HepG2 (cell line): ENCODE data around the gene MILR1. TPM values are rescaled to one million over a fixed set of nuclear protein-coding genes. Genes with fewer than 3 reads are reported as not detected.

Experiments
- ATAC-seq: fragments of 200-7000 bp; cut with Tn5 transposase; 3 replicates; pipeline ENCODE4 v1.9.1; 2020; ENCODE audit warnings: mild to moderate bottlenecking, moderate library complexity
- BruUV-seq: library from RNA; stranded (reverse); fragments of 400-500 nt; replicated peaks from 2 replicates; lab custom pipeline; 2021; lab: Mats Ljungman, UMichigan
- CTCF ChIA-PET: fragments of 300-600 bp; formaldehyde crosslinking; extraction: SDS; loops from one replicate; lab custom pipeline; 2021; ENCODE audit warnings: low total read pairs, inconsistent platforms, low intra/inter-chr PET ratio; lab: Yijun Ruan, JAX
- POLR2A ChIA-PET: fragments of 350-600 bp; sonication (Branson Sonifier 250); formaldehyde crosslinking; loops from one replicate; lab custom pipeline; 2020; ENCODE audit warnings: antibody characterized with exemption, inconsistent platforms; lab: Yijun Ruan, JAX
- DNase-seq: peaks from one replicate; pipeline ENCODE4 v3.0.0-alpha.2; 2015; ENCODE audit warnings: low spot score
- FAIRE-seq: peaks from 3 replicates; lab custom pipeline; 2011; peaks lifted over from hg19 to GRCh38; lab: Jason Lieb, UNC
- H2AFZ ChIP-seq: one replicate; pipeline ENCODE4 v1.6.1; 2011; ENCODE audit warnings: low read length, inconsistent platforms
- H3K27ac ChIP-seq: fragments of 300-600 bp; 3 replicates; pipeline ENCODE4 v1.8.0; 2011; ENCODE audit warnings: mixed run types, mild to moderate bottlenecking, mixed read lengths, low read length, inconsistent platforms; ENCODE audit not compliant: insufficient read depth; ENCODE audit errors: extremely low read length
- H3K27me3 ChIP-seq, 2 experiments: fragments of 200-600 bp in 1 of 2; 2 replicates in 1 of 2; 3 replicates in 1 of 2; pipeline versions ENCODE4 v1.6.0 to v1.8.0; 2011; ENCODE audit warnings: low read length in 2 of 2, mild to moderate bottlenecking in 2 of 2, moderate library complexity in 2 of 2, inconsistent platforms in 1 of 2; ENCODE audit not compliant: insufficient read depth in 2 of 2, control insufficient read depth in 1 of 2
- H3K36me3 ChIP-seq, 2 experiments: fragments of 200-600 bp in 1 of 2; replicated peaks in 1 of 2; 2 replicates in 1 of 2; 3 replicates in 1 of 2; pipeline versions ENCODE4 v1.5.1 to v1.8.0; 2011; ENCODE audit warnings: low read length in 2 of 2, inconsistent platforms in 1 of 2; ENCODE audit not compliant: insufficient read depth in 2 of 2, control insufficient read depth in 1 of 2
- H3K4me1 ChIP-seq: 2 replicates; pipeline ENCODE4 v1.5.1; 2012; ENCODE audit warnings: low read length, inconsistent platforms; ENCODE audit not compliant: insufficient read depth
- H3K4me2 ChIP-seq: 2 replicates; pipeline ENCODE4 v1.6.0; 2011; ENCODE audit warnings: low read depth, low read length, inconsistent platforms
- H3K4me3 ChIP-seq, 3 experiments: fragments of 200-600 bp in 1 of 3; sonication (generic), shearing (Covaris generic) in 1 of 3; replicated peaks in 1 of 3; 2 replicates each; pipeline ENCODE4 v1.5.1; 2011 to 2016; ENCODE audit warnings: low read length in 3 of 3, inconsistent platforms in 2 of 3, low read depth in 2 of 3, mild to moderate bottlenecking in 2 of 3, control low read depth in 1 of 3, mixed read lengths in 1 of 3; ENCODE audit not compliant: insufficient read depth in 1 of 3
- H3K79me2 ChIP-seq: one replicate; pipeline ENCODE4 v1.6.1; 2011; ENCODE audit warnings: low read length, inconsistent platforms; ENCODE audit not compliant: insufficient read depth
- H3K9ac ChIP-seq: 2 replicates; pipeline ENCODE4 v1.6.0; 2011; ENCODE audit warnings: mild to moderate bottlenecking, low read depth, low read length, inconsistent platforms; ENCODE audit not compliant: insufficient read depth
- H3K9me3 ChIP-seq: 2 replicates; pipeline ENCODE4 v1.5.1; 2012; ENCODE audit warnings: mild to moderate bottlenecking, low read length
- H4K20me1 ChIP-seq: 2 replicates; pipeline ENCODE4 v1.6.0; 2011; ENCODE audit warnings: inconsistent platforms, mild to moderate bottlenecking, low read length, moderate library complexity; ENCODE audit not compliant: insufficient read depth
- ISX ChIP-seq: sonication (generic); formaldehyde crosslinking; conservative IDR thresholded peaks from 2 replicates; pipeline ENCODE4 v1.5.0; 2020; ENCODE audit warnings: missing genetic modification reagents
- KAT7 ChIP-seq: IDR thresholded peaks from 2 replicates; pipeline ENCODE4 v1.6.1; 2018; ENCODE audit warnings: borderline replicate concordance, missing compliant biosample characterization
- KLF13 ChIP-seq: sonication (generic); formaldehyde crosslinking; IDR thresholded peaks from 2 replicates; pipeline ENCODE4 v1.4.0; 2020; ENCODE audit warnings: mild to moderate bottlenecking, missing genetic modification reagents
- KMT2A ChIP-seq: sonication (generic); formaldehyde crosslinking; IDR thresholded peaks from 2 replicates; pipeline ENCODE4 v1.4.0; 2020; ENCODE audit warnings: missing genetic modification reagents
- NFIB ChIP-seq: sonication (generic); formaldehyde crosslinking; IDR thresholded peaks from 2 replicates; pipeline ENCODE4 v1.9.0; 2021; ENCODE audit warnings: missing genetic modification reagents, mild to moderate bottlenecking, borderline replicate concordance
- NFYB ChIP-seq: sonication (generic); formaldehyde crosslinking; IDR thresholded peaks from 2 replicates; pipeline ENCODE4 v1.4.0; 2020; ENCODE audit warnings: missing genetic modification reagents
- SNAPC2 ChIP-seq: sonication (generic); formaldehyde crosslinking; IDR thresholded peaks from 2 replicates; pipeline ENCODE4 v1.8.1; 2022; ENCODE audit warnings: mild to moderate bottlenecking, missing genetic modification reagents
- SNRNP70 ChIP-seq: fragments of 200-400 bp; formaldehyde crosslinking; IDR thresholded peaks from 2 replicates; pipeline ENCODE4 v1.6.1; 2017; ENCODE audit warnings: mild to moderate bottlenecking, low read depth, low read length, moderate library complexity
- TP53 ChIP-seq: sonication (generic); formaldehyde crosslinking; conservative IDR thresholded peaks from 2 replicates; pipeline ENCODE4 v1.4.0; 2020; ENCODE audit warnings: missing genetic modification reagents
- ZFP37 ChIP-seq: sonication (generic); formaldehyde crosslinking; IDR thresholded peaks from 2 replicates; pipeline ENCODE4 v1.4.0; 2020; ENCODE audit warnings: missing genetic modification reagents, borderline replicate concordance
- ZNF430 ChIP-seq: sonication (generic); formaldehyde crosslinking; IDR thresholded peaks from 2 replicates; pipeline ENCODE4 v1.9.0; 2021; ENCODE audit warnings: mild to moderate bottlenecking, missing genetic modification reagents
- ZNF446 ChIP-seq: sonication (generic); formaldehyde crosslinking; IDR thresholded peaks from 2 replicates; pipeline ENCODE4 v1.5.0; 2020; ENCODE audit warnings: mild to moderate bottlenecking, missing genetic modification reagents
- ZNF737 ChIP-seq: sonication (generic); formaldehyde crosslinking; IDR thresholded peaks from 2 replicates; pipeline ENCODE4 v1.5.0; 2020; ENCODE audit warnings: missing genetic modification reagents, mild to moderate bottlenecking, borderline replicate concordance
- WGBS: methylation state at CpG from one replicate; pipeline ENCODE4 v1.1.6; 2017; ENCODE audit warnings: low lambda C conversion rate; 5-methylcytosine and 5-hydroxymethylcytosine counted together
- in situ Hi-C: cut with HindIII; loops from 2 replicates; pipeline ENCODE4 v1.10.0; 2017; ENCODE audit warnings: low pct_unique_long_range_greater_than_20kb; ENCODE audit not compliant: extremely low pct_ligation_motif_present
- intact Hi-C: fragments of 100-400 bp; cut with micrococcal nuclease; formaldehyde crosslinking; loops from one replicate; pipeline ENCODE4 v1.10.0; 2022; ENCODE audit not compliant: unreplicated experiment
- polyA plus RNA-seq, 8 experiments: library from polyadenylated mRNA; depleted of rRNA in 3 of 8; stranded (reverse) in 7 of 8; unstranded in 1 of 8; fragments of >200 nt; fragmentation: Illumina TruSeq in 4 of 8; extraction: Trizol in 4 of 8; gene quantifications; 2 replicates each; pipeline versions ENCODE4 v1.2.1 to v1.2.3, GENCODE V29; 2011 to 2016; ENCODE audit warnings: low read depth in 4 of 8, missing spikeins in 1 of 8, mixed read lengths in 1 of 8; ENCODE audit not compliant: insufficient read depth in 1 of 8
- total RNA-seq, 5 experiments: library from RNA; depleted of rRNA; stranded (reverse); fragments of >200 nt; fragmentation: Illumina TruSeq; extraction: Trizol; gene quantifications; 2 replicates each; pipeline ENCODE4 v1.2.3, GENCODE V29; 2016; ENCODE audit warnings: low read depth in 1 of 5
- TF ChIP-seq, protein P1 (sequence below): sonication (generic); formaldehyde crosslinking; IDR thresholded peaks from 2 replicates; pipeline ENCODE4 v1.9.0; 2021; ENCODE audit warnings: missing genetic modification reagents, borderline replicate concordance
- TF ChIP-seq, protein P2 (sequence below): sonication (generic); formaldehyde crosslinking; IDR thresholded peaks from 2 replicates; pipeline ENCODE4 v1.5.0; 2020; ENCODE audit warnings: missing genetic modification reagents
- TF ChIP-seq, protein P3 (sequence below): sonication (generic); formaldehyde crosslinking; IDR thresholded peaks from 2 replicates; pipeline ENCODE4 v1.4.0; 2020; ENCODE audit warnings: missing genetic modification reagents, borderline replicate concordance

MILR1 gene
- total and polyA plus RNA-seq, 2 of the 13 experiments (the other 11 are each of a cell fraction or from before 2014, with no cell fraction given) = 0.27 to 1.7 TPM

DNA sequence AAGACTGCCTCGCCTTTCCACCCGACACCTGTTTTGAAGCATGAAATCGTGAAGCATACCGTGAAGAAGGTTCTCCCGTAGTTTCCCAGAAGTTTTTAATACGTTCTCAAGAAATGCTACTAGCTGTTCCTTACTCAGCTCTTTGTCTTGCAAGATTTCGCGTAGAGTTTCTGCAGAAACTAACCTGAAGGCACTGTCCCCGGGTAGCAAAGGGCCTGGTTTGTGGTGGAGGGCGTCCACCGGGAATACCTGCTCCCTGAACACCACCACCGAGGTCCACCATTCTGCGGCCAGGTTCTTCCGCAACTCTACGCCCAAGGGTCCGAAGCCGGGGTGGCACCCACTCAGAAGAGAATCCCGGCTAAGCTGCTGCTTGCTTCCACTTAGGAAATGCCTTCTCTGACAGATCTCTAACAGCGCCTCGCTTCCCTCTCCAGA, 47.5 kb downstream of the MILR1 start:
- in situ Hi-C loops (loop anchor here (10.0 kb wide), 1 partner anchor 192 kb away; no protein-coding TSS in a partner anchor), intact Hi-C loops (loop anchor here (10.0 kb wide), 2 partner anchors 172 to 342 kb away; no protein-coding TSS in a partner anchor)
- peak overlapping the region; percentile 65 to 90 (median 68) for H3K4me3 ChIP-seq
- WGBS = under 1% methylated on average over 13 of the region's 20 CpGs
- H3K36me3 ChIP-seq = peaks cover 14 to 36% of the 10 kb centered on the region in 2 experiments
- ChIA-PET CTCF (no interaction called here), POLR2A (interaction anchor here (0.6 to 7.3 kb wide), 13 partner anchors 10 to 351 kb away, joined by 3 to 202 read pairs (median 4); partner anchors contain the start of genes CEP95, DDX5 and TEX2)
- BruUV-seq = no TSS peak
- FAIRE-seq = no peak
- peak; percentile 53; the same call in 2 of the 3 replicates for ATAC-seq
- peaks cover 35% of the 10 kb centered on the region for H3K79me2 ChIP-seq
- H3K27ac ChIP-seq = peak overlapping the region; percentile 74
- peak overlapping the region; percentile 38 for H2AFZ ChIP-seq
- H3K4me2 ChIP-seq = peak overlapping the region; percentile 88
- H3K9me3 ChIP-seq = no peaks in the 10 kb centered on the region
- H3K4me1 ChIP-seq = peaks cover 67% of the 10 kb centered on the region
- peak overlapping the region; percentile 80 for H3K9ac ChIP-seq
- no peak for DNase-seq
- peaks cover 19% of the 10 kb centered on the region for H4K20me1 ChIP-seq
- no peaks in the 10 kb centered on the region; a peak in 1 of 5 replicates for H3K27me3 ChIP-seq
- TF ChIP-seq KMT2A (no peak), SNRNP70 (no peak), TP53 (CRISPR knock-in tag) (0 out of 2 replicates have a peak, but pooled peaks have one; percentile 80), NFIB (CRISPR knock-in tag) (peak; percentile 80; the same call in 1 of the 2 replicates), ZFP37 (CRISPR knock-in tag) (no peak), ZNF737 (CRISPR knock-in tag) (peak; percentile 88; the same call in 1 of the 2 replicates), ZNF446 (CRISPR knock-in tag) (no peak), NFYB (CRISPR knock-in tag) (no peak), SNAPC2 (CRISPR knock-in tag) (no peak), KLF13 (no peak), ZNF430 (CRISPR knock-in tag) (0 out of 2 replicates have a peak, but pooled peaks have one; percentile 89), ISX (CRISPR knock-in tag) (0 out of 2 replicates have a peak, but pooled peaks have one; percentile 76), KAT7 (CRISPR knock-in tag) (0 out of 2 replicates have a peak, but pooled peaks have one; percentile 47)
- TF ChIP-seq, protein P1, sequence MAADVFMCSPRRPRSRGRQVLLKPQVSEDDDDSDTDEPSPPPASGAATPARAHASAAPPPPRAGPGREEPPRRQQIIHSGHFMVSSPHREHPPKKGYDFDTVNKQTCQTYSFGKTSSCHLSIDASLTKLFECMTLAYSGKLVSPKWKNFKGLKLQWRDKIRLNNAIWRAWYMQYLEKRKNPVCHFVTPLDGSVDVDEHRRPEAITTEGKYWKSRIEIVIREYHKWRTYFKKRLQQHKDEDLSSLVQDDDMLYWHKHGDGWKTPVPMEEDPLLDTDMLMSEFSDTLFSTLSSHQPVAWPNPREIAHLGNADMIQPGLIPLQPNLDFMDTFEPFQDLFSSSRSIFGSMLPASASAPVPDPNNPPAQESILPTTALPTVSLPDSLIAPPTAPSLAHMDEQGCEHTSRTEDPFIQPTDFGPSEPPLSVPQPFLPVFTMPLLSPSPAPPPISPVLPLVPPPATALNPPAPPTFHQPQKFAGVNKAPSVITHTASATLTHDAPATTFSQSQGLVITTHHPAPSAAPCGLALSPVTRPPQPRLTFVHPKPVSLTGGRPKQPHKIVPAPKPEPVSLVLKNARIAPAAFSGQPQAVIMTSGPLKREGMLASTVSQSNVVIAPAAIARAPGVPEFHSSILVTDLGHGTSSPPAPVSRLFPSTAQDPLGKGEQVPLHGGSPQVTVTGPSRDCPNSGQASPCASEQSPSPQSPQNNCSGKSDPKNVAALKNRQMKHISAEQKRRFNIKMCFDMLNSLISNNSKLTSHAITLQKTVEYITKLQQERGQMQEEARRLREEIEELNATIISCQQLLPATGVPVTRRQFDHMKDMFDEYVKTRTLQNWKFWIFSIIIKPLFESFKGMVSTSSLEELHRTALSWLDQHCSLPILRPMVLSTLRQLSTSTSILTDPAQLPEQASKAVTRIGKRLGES (CRISPR knock-in tag) = no peak
- TF ChIP-seq, protein P2, sequence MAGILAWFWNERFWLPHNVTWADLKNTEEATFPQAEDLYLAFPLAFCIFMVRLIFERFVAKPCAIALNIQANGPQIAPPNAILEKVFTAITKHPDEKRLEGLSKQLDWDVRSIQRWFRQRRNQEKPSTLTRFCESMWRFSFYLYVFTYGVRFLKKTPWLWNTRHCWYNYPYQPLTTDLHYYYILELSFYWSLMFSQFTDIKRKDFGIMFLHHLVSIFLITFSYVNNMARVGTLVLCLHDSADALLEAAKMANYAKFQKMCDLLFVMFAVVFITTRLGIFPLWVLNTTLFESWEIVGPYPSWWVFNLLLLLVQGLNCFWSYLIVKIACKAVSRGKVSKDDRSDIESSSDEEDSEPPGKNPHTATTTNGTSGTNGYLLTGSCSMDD (CRISPR knock-in tag) = no peak
- TF ChIP-seq, protein P3, sequence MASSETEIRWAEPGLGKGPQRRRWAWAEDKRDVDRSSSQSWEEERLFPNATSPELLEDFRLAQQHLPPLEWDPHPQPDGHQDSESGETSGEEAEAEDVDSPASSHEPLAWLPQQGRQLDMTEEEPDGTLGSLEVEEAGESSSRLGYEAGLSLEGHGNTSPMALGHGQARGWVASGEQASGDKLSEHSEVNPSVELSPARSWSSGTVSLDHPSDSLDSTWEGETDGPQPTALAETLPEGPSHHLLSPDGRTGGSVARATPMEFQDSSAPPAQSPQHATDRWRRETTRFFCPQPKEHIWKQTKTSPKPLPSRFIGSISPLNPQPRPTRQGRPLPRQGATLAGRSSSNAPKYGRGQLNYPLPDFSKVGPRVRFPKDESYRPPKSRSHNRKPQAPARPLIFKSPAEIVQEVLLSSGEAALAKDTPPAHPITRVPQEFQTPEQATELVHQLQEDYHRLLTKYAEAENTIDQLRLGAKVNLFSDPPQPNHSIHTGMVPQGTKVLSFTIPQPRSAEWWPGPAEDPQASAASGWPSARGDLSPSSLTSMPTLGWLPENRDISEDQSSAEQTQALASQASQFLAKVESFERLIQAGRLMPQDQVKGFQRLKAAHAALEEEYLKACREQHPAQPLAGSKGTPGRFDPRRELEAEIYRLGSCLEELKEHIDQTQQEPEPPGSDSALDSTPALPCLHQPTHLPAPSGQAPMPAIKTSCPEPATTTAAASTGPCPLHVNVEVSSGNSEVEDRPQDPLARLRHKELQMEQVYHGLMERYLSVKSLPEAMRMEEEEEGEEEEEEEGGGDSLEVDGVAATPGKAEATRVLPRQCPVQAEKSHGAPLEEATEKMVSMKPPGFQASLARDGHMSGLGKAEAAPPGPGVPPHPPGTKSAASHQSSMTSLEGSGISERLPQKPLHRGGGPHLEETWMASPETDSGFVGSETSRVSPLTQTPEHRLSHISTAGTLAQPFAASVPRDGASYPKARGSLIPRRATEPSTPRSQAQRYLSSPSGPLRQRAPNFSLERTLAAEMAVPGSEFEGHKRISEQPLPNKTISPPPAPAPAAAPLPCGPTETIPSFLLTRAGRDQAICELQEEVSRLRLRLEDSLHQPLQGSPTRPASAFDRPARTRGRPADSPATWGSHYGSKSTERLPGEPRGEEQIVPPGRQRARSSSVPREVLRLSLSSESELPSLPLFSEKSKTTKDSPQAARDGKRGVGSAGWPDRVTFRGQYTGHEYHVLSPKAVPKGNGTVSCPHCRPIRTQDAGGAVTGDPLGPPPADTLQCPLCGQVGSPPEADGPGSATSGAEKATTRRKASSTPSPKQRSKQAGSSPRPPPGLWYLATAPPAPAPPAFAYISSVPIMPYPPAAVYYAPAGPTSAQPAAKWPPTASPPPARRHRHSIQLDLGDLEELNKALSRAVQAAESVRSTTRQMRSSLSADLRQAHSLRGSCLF (CRISPR knock-in tag) = peak; percentile 47; the same call in 1 of the 2 replicates
